A549 treated with GW870086 at 1 μM for 4 hours (cell line): ENCODE measurements around the gene ALDH3B1. TPM values are rescaled to one million over a fixed set of nuclear protein-coding genes. Genes with fewer than 3 reads are reported as not detected.

Source experiments
- total RNA-seq: library from RNA; stranded (reverse); fragments of 200-300 nt; extraction: Qiagen RNA extraction; gene quantifications from 5 replicates; pipeline ENCODE4 v1.2.3, GENCODE V29; 2022; ENCODE audit warnings: low read depth

The ALDH3B1 gene
- 115 to 137 TPM (median 130 TPM) in 5 replicates for total RNA-seq

GRCh38 chr11:68010090-68011041, at the start of gene ALDH3B1:
ALDH3B1 (plus strand) TSS chr11:68010327; CDS start chr11:68015298, 4,971 bp downstream.

GRCh38 chr11:68003846-68004550, 6.1 kb upstream of the ALDH3B1 start, which contains the start of gene UNC93B1:
UNC93B1 (minus strand) TSS chr11:68004097; CDS start chr11:68004043, 54 bp downstream.

GRCh38 chr11:68030318-68031143, 20.4 kb downstream of the ALDH3B1 start, which contains the start of gene NDUFS8:
NDUFS8 (plus strand) TSS chr11:68030681; CDS start chr11:68032152, 1,471 bp downstream.

GRCh38 chr11:68038718-68039525, 28.8 kb downstream of the ALDH3B1 start, which contains the start of gene TCIRG1:
TCIRG1 (plus strand) TSS chr11:68039025; CDS start chr11:68041272, 2,247 bp downstream.

Other genes starting within 250 kb of the ALDH3B1 start
- gene UNC93B1, start 6.2 kb upstream of the ALDH3B1 start, total RNA-seq, result 63.8 to 87.3 TPM (median 80.8 TPM) in 5 replicates
- 308 to 397 TPM (median 369 TPM) in 5 replicates for gene NDUFS8, start 20.4 kb downstream of the ALDH3B1 start, total RNA-seq
- gene TCIRG1, start 28.7 kb downstream of the ALDH3B1 start, total RNA-seq, result 93.6 to 159 TPM (median 142 TPM) in 5 replicates
- gene CHKA, start 111.1 kb downstream of the ALDH3B1 start, total RNA-seq, result 30.3 to 39.8 TPM (median 37.7 TPM) in 5 replicates
- gene KMT5B, start 203.0 kb downstream of the ALDH3B1 start, total RNA-seq, result 17.4 to 23.2 TPM (median 22.4 TPM) in 5 replicates